ENCODE data around the gene A1CF.

GRCh38 chr10:50798297-50798696 is 87.1 kb downstream of the A1CF start:
- TF ChIP-seq, protein P1, sequence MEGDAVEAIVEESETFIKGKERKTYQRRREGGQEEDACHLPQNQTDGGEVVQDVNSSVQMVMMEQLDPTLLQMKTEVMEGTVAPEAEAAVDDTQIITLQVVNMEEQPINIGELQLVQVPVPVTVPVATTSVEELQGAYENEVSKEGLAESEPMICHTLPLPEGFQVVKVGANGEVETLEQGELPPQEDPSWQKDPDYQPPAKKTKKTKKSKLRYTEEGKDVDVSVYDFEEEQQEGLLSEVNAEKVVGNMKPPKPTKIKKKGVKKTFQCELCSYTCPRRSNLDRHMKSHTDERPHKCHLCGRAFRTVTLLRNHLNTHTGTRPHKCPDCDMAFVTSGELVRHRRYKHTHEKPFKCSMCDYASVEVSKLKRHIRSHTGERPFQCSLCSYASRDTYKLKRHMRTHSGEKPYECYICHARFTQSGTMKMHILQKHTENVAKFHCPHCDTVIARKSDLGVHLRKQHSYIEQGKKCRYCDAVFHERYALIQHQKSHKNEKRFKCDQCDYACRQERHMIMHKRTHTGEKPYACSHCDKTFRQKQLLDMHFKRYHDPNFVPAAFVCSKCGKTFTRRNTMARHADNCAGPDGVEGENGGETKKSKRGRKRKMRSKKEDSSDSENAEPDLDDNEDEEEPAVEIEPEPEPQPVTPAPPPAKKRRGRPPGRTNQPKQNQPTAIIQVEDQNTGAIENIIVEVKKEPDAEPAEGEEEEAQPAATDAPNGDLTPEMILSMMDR (IDR thresholded peaks at IDR 0.05), result no peak
- no peak for TF ChIP-seq POLR2AphosphoS5 (IDR thresholded peaks at IDR 0.05)
